Spleen (tissue), 13 donors: Measurements from ENCODE around the gene ZNF320. TPM values are rescaled to one million over a fixed set of nuclear protein-coding genes. Genes with fewer than 3 reads are reported as not detected.
"Not testable (repeated sequence)": the region's sequence is repeated elsewhere in the genome, so short reads cannot be mapped to it uniquely, and the experiment has no call there.

Experiments used
- DNase-seq: peaks from one replicate; pipeline ENCODE4 v3.0.0-alpha.2; 2020
- H3K27ac ChIP-seq, 8 donors: fragments of 200-600 bp; sonication (generic) in 7 of 8; 1 replicate in 4 of 8; 2 replicates in 4 of 8; pipeline versions ENCODE4 v1.5.0 to v1.8.0; 2016 to 2021; ENCODE audit warnings: inconsistent platforms in 4 of 8, mild to moderate bottlenecking in 4 of 8, moderate library complexity in 1 of 8
- H3K27me3 ChIP-seq, 7 donors: fragments of 200-600 bp; sonication (generic) in 6 of 7; replicated peaks in 1 of 7; 1 replicate in 4 of 7; 2 replicates in 3 of 7; pipeline versions ENCODE4 v1.5.0 to v1.8.0; 2016 to 2021; ENCODE audit warnings: inconsistent platforms in 3 of 7, mild to moderate bottlenecking in 1 of 7
- H3K36me3 ChIP-seq, 6 donors: fragments of 200-600 bp; sonication (generic) in 5 of 6; 1 replicate in 4 of 6; 2 replicates in 2 of 6; pipeline versions ENCODE4 v1.5.0 to v1.8.0; 2016 to 2021; ENCODE audit warnings: inconsistent platforms in 2 of 6
- H3K4me1 ChIP-seq, 6 donors: fragments of 200-600 bp; sonication (generic) in 5 of 6; 1 replicate in 3 of 6; 2 replicates in 3 of 6; pipeline versions ENCODE4 v1.5.0 to v1.8.0; 2016 to 2021; ENCODE audit warnings: inconsistent platforms in 3 of 6
- H3K4me3 ChIP-seq, 8 donors: fragments of 200-600 bp; sonication (generic) in 7 of 8; 1 replicate in 4 of 8; 2 replicates in 4 of 8; pipeline versions ENCODE4 v1.5.0 to v1.8.0; 2016 to 2021; ENCODE audit warnings: inconsistent platforms in 4 of 8, mild to moderate bottlenecking in 4 of 8, moderate library complexity in 2 of 8
- H3K9me3 ChIP-seq, 8 donors: fragments of 200-600 bp; sonication (generic) in 7 of 8; 1 replicate in 4 of 8; 2 replicates in 4 of 8; pipeline versions ENCODE4 v1.5.0 to v1.8.0; 2016 to 2021; ENCODE audit warnings: inconsistent platforms in 4 of 8
- POLR2A ChIP-seq, 3 donors: fragments of 450-650 bp; IDR thresholded peaks; one replicate each; pipeline ENCODE4 v1.5.1; 2017; ENCODE audit warnings: antibody characterized with exemption in 3 of 3, mild to moderate bottlenecking in 1 of 3
- POLR2AphosphoS5 ChIP-seq, 3 donors: sonication (generic); formaldehyde crosslinking; IDR thresholded peaks; one replicate each; pipeline ENCODE4 v1.5.1; 2017; ENCODE audit warnings: antibody characterized with exemption in 3 of 3
- WGBS, 5 donors: extraction: QIAGEN DNeasy Blood & Tissue Kit in 3 of 5; methylation state at CpG; one replicate each; pipeline versions ENCODE4 v1.1.5 to v1.1.7; 2013 to 2018; 5-methylcytosine and 5-hydroxymethylcytosine counted together
- intact Hi-C: fragments of 100-400 bp; cut with DNase I; formaldehyde crosslinking; loops from one replicate; pipeline ENCODE4 v1.15.0; 2023; ENCODE audit warnings: low total_unique reads
- long read RNA-seq, 2 donors: transcript quantifications; one replicate each; lab custom pipeline, GENCODE V29; 2026
- polyA plus RNA-seq, 3 donors: library from polyadenylated mRNA; stranded (reverse); fragments of 200-250 nt; gene quantifications; one replicate each; pipeline ENCODE4 v1.2.1, GENCODE V29; 2013
- total RNA-seq, 7 donors: library from RNA; depleted of rRNA in 3 of 7; stranded (reverse); fragments of >200 nt in 3 of 7; fragmentation: NEBNext Ultra II Directional in 4 of 7; extraction: Animal tissue kit (Norgen Biotek cat#: 25700) in 4 of 7; gene quantifications; one replicate each; pipeline versions ENCODE4 v1.1.0 to v1.2.1, GENCODE V29; 2016 to 2021
- TF ChIP-seq, protein P1 (sequence below), 11 experiments: fragments of 200-600 bp in 7 of 11; fragments of 450-650 bp in 4 of 11; sonication (generic) in 4 of 11; IDR thresholded peaks in 8 of 11; conservative IDR thresholded peaks in 3 of 11; 1 replicate in 7 of 11; 2 replicates in 4 of 11; pipeline versions ENCODE4 v1.4.0 to v1.8.0; 2016 to 2021; ENCODE audit warnings: antibody characterized with exemption in 11 of 11, inconsistent platforms in 4 of 11, mild to moderate bottlenecking in 1 of 11
- donor health status: healthy with polysubstance abuse.
- donor health status: DM: no; HTN: no; CAD: no; lungs with moderate emphysema.
- donor health status: DM: no; HTN: no; CAD: no.
- donor health status: Bipolar disorder and iron deficiency.
- donor health status: healthy.
- donor health status: DM: no; HTN: no; CAD: no.
- donor health status: DM: yes; HTN: yes; CAD: no.

ZNF320 gene
- total RNA-seq (10 to 100 TPM; 11.2 to 23.9 (median 17.1) TPM), polyA plus RNA-seq (1 to 10 TPM; 3.1 to 3.9 (median 3.5) TPM)
- long read RNA-seq, donor 1, partial matches to known transcripts: 0 of 1 reads
- long read RNA-seq, donor 1, other reads (novel, unspliced or antisense): 0 of 1 reads
- long read RNA-seq, donor 2: 0 reads

DNA sequence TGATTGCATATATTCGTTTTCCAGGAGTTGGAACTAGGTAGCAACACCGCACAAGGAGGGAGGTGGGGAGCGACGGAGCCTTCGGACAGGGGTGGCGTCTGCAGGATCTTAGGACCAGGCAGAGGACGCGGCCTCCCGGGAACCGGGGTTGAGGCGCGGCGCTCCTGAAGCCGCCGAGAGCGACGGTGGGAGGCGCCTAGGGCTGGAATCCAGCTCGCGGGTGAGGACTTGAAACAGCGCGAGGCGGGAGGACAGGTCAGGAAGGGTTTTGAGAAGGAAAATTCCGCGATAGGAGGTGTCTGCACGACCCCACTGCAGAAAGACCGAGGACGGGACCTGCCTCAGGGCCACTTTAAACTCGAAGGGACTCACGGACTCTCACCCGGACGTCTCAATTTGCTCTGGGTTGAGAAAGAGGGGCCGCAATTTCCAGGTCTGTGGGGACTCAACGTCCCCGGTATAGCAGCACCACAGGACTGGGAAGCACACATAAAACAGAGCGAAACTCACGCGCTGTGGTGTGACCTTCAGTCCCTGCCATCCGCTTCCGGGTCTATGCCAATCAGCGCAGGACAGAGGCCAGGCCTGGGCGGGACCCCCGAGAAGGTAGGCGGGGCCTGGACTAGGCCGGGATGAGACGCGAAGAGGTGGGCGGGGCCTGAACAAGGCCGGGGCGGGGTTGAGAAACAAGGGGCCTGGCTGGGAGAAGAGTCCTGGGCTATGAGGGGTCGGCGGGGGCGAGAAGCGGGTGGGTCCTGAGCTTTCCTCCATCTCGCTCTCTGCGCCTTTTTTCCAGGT lies at the start of gene ZNF320:
TSS of gene ZNF320 (minus strand) at position 498 of the 798 bp plus-strand sequence. CDS start 7,380 bp downstream, outside the sequence.
- no peaks in the 10 kb centered on the region for H3K9me3 ChIP-seq

DNA sequence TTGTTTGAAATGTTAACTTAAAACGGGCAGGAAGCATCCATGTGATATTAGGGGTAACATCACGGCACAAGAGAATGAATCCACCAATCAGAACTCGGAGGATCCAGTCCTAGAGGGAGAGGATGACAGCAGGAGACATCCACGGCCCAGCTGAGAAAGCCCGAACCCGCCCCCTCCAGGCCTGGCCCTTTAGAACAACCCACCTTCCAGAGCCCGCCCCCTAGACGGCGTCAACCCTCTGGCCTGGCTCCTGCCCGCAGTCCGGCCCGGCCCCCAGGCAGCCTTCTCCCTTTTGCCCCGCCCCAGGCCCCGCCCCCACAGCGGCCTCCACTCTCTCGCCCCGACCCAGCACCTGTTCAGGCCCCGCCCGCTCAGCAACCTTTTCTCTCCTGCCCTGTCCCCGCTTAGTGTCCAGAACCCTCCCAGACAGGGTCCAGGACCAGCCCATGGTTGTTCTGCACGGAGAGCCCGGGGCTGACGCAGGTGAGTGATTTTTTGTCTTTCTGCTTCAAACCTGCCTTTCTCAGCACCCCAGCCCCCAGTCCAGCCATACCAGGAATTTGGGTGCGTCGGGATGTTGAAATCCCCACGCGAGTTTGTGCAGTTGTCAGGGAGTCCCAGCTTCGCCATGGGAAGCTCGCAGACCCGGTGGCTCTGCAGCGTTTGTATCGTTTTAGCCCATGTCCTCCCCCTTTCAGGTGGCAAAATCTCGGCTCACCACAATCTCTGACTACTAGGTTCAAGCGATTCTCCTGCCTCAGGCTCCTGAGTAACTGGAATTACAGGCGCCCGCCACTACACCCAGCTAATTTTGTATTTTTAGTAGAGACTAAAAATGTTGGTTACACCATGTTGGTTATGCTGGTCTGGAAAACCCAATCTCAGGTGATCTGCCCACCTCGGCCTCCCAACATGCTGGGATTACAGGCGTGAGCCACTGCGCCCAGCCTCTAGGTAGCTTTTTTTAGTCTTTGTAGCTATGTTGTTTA lies 49.2 kb upstream of the ZNF320 start:
- Histone ChIP-seq H3K36me3 (peaks cover under 1 to 34% (median 21%) of the 10 kb centered on the region in 6 donors), H3K27ac (no peak overlapping the region), H3K4me1 (peaks cover 0 to 21% (median 9%) of the 10 kb centered on the region in 6 donors), H3K4me3 (peak overlapping the region in 1 of 8 donors; percentile 26), H3K9me3 (peaks cover 8 to 77% (median 66%) of the 10 kb centered on the region in 8 donors), H3K27me3 (no peaks in the 10 kb centered on the region)
- no peak for DNase-seq
- intact Hi-C loops: no loop called here
- TF ChIP-seq, protein P1, sequence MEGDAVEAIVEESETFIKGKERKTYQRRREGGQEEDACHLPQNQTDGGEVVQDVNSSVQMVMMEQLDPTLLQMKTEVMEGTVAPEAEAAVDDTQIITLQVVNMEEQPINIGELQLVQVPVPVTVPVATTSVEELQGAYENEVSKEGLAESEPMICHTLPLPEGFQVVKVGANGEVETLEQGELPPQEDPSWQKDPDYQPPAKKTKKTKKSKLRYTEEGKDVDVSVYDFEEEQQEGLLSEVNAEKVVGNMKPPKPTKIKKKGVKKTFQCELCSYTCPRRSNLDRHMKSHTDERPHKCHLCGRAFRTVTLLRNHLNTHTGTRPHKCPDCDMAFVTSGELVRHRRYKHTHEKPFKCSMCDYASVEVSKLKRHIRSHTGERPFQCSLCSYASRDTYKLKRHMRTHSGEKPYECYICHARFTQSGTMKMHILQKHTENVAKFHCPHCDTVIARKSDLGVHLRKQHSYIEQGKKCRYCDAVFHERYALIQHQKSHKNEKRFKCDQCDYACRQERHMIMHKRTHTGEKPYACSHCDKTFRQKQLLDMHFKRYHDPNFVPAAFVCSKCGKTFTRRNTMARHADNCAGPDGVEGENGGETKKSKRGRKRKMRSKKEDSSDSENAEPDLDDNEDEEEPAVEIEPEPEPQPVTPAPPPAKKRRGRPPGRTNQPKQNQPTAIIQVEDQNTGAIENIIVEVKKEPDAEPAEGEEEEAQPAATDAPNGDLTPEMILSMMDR (IDR thresholded peaks at IDR 0.05 in 8 of 11, conservative IDR thresholded peaks at IDR 0.05 in 3 of 11): no peak
- TF ChIP-seq POLR2AphosphoS5 (IDR thresholded peaks at IDR 0.05) (no peak), POLR2A (IDR thresholded peaks at IDR 0.05) (no peak)
- 41 to 62% (median 56%) methylated on average over 39 of the region's 39 CpGs for WGBS, 5 donors

More for the DNA sequence above, at the start of gene ZNF320:
- TF ChIP-seq POLR2AphosphoS5 (IDR thresholded peaks at IDR 0.05) (peak; percentile 90 to 94 (median 91)), POLR2A (IDR thresholded peaks at IDR 0.05) (peak in 1 of 3 donors; percentile 50)
- TF ChIP-seq, protein P1 (IDR thresholded peaks at IDR 0.05 in 8 of 11, conservative IDR thresholded peaks at IDR 0.05 in 3 of 11): no peak
- Histone ChIP-seq H3K27me3 (no peaks in the 10 kb centered on the region), H3K36me3 (peaks cover 0 to 32% (median 0%) of the 10 kb centered on the region in 6 donors), H3K27ac (peak within 1 kb of the TSS; percentile 83 to 92 (median 90)), H3K4me3 (peak within 1 kb of the TSS; percentile 58 to 88 (median 74)), H3K4me1 (peaks cover 7 to 23% (median 17%) of the 10 kb centered on the region in 6 donors)
- 1 to 3% (median 2%) methylated on average over 45 to 56 of the region's 56 CpGs for WGBS, 5 donors
- peak; percentile 98 for DNase-seq
- intact Hi-C loops: no loop called here

- DNase-seq: no peak
- no peaks in the 10 kb centered on the region for H3K27me3 ChIP-seq
- peaks cover 8 to 69% (median 58%) of the 10 kb centered on the region in 8 donors for H3K9me3 ChIP-seq
- WGBS, 5 donors: 61 to 81% (median 79%) methylated on average over 24 of the region's 24 CpGs
- peaks cover 0 to 26% (median 12%) of the 10 kb centered on the region in 6 donors for H3K36me3 ChIP-seq
- TF ChIP-seq POLR2AphosphoS5 (IDR thresholded peaks at IDR 0.05): no peak
- TF ChIP-seq, protein P1 (IDR thresholded peaks at IDR 0.05 in 8 of 11, conservative IDR thresholded peaks at IDR 0.05 in 3 of 11): no peak
- TF ChIP-seq POLR2A (IDR thresholded peaks at IDR 0.05): no peak
- H3K27ac ChIP-seq: no peak overlapping the region
- peaks cover 0 to 29% (median 16%) of the 10 kb centered on the region in 6 donors for H3K4me1 ChIP-seq
- H3K4me3 ChIP-seq: peak overlapping the region in 1 of 8 donors; percentile 26
- intact Hi-C loops: no loop called here
These were observed 48.4 kb upstream of the ZNF320 start for GRCh38 chr19:52945652-52946321.

- H3K4me3 ChIP-seq, H3K27me3 ChIP-seq, intact Hi-C loops, DNase-seq, H3K27ac ChIP-seq: not testable (repeated sequence)
- H3K4me1 ChIP-seq: peaks cover 0 to 37% (median 20%) of the 10 kb centered on the region in 6 donors
- H3K36me3 ChIP-seq: peaks cover 0 to 17% (median 3%) of the 10 kb centered on the region in 6 donors
- WGBS, 5 donors: 92 to 95% (median 93%) methylated on average over 17 of the region's 17 CpGs
- H3K9me3 ChIP-seq: peaks cover 8 to 60% (median 49%) of the 10 kb centered on the region in 8 donors
These were observed 47.5 kb upstream of the ZNF320 start for GRCh38 chr19:52944703-52945493.
